GM15510 (cell line): ENCODE measurements around the gene RTN1.

Source experiments
- POLR2A ChIP-seq: IDR thresholded peaks from 3 replicates; pipeline ENCODE4 v1.6.1; 2011; ENCODE audit warnings: borderline replicate concordance; ENCODE audit not compliant: insufficient read length; ENCODE audit errors: extremely low read depth

The RTN1 gene

DNA sequence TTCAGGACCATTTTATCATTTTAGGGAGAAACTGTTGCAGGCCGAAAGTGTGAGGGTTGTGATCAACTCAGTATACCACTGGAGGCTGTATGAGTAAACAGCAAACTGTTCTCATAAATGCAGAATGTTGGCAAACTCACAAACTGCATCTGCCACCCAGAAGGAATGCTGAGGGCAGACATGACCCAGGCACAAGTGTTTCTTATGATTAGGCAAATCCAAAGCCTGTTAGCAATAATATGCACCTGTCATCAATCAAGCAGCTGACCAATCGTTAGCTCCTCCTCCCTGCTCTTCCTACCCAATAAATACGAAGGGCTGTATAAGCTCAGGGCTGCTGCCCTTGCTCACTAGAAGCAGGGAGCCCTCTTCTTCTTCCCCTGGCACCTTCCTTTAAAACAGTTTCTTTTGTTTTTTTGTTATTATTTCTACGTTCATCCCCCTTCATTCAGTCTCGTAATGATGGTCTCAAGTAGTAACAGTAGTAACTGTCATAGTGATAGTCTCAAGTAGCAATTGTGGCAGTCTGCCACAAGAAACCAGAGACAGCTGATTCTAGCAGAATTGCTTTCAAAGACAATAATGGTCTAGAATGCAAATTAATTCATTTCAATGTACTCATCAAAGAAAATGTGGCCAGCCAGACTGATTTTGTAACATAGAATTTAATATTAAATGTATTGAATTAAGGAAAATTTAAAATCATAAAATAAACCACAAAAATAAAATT lies 278.8 kb downstream of the RTN1 start:
- TF ChIP-seq POLR2A, result no peak

DNA sequence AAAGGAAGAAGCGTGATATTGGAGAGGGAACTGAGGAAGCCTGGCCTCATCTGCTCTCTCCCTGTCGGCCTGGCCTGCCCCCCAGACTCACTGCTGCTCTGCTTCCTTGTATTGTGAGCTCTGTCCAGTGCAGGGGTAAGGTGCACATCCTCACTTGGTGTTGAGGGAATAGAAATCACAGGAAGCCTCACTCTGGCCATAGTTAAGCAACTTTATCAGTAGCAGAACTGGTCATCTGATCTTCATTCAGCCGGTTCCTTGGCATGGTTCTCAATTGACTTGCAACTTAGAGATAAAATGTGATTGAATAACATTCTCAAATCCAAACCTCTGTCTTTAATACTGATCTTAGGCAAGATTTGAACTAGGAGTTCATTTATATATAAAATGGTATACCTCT lies 282.5 kb downstream of the RTN1 start:
- TF ChIP-seq POLR2A, result no peak

DNA sequence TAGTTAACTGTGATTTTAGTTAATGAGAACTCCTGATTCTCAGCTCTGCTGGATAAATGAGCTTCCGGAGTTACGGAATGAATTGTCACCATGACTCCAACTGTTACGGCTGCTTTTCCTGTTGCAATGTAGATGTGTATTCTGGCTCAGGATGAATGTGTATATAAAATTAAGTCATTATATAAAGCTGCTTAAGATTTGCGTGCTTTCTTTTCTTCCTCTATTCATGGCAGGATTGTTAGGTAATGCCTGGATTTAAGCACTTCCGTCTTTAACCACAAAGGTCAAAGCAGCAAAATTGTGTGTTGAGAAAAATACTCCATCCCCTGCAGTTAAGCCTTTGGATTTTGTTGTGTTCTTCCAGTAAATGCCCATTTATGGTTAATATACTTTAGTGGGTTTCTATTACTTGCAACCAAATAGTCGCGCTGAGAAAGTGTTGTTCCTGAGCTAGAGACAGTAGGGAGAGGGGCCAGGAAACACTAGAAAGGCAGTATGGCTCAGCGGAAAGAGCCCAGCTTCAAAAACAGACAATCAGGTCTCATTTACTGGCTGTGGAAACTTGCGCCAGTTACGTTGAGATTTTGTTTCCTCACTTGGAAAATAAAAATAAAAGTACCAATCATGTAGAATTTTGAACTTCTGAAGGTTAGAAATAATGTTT lies 284.6 kb downstream of the RTN1 start:
- no peak for TF ChIP-seq POLR2A

DNA sequence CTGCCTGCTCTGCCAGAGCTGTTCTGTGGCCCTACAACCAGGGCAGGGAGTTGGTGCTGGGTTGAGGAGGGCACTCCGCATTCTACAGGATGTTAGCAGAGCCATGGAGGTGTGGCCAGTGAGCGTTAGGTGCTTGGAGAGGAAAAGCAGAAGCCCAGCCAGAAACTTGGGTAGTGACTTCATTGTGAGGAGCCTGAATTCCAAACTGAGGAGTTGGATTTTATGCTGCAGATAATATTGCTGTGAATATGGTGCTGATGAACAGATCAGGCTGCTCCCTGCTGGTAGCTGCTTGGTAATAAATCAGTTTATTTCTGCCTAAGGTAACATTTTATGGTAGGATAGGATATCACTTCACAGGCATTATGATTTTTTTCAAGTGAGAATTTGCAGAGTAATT lies 286.8 kb downstream of the RTN1 start:
- no peak for TF ChIP-seq POLR2A

DNA sequence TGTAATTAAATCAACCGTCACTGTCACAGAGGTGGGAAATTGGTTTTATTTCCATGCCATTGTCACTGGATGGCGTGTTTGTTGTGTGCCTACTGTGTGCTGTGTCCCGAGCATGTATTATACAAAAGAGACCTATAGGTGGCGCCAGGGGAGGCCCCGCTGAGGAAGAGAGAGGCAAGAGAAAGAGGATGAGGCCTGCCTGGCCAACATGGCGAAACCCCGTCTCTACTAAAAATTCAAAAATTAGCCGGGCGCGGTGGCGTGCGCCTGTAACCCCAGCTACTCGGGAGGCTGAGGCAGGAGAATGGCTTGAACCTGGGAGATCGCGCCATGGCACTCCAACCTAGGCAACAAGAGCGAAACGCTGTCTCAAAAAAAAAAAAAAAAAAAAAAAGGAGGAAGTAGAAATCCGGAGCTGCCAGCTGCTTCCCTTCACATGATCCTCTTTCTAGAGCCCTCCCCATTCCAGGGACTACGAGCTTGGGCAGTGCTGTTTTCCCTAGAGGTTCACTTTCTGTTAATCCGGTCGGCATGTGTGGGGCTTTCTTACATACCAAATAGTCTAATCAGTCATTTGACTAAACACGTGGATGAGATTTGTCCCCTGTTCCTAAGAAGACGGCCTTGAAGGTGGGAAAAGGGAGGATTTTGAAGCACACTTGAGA lies 287.6 kb downstream of the RTN1 start:
- no peak for TF ChIP-seq POLR2A

DNA sequence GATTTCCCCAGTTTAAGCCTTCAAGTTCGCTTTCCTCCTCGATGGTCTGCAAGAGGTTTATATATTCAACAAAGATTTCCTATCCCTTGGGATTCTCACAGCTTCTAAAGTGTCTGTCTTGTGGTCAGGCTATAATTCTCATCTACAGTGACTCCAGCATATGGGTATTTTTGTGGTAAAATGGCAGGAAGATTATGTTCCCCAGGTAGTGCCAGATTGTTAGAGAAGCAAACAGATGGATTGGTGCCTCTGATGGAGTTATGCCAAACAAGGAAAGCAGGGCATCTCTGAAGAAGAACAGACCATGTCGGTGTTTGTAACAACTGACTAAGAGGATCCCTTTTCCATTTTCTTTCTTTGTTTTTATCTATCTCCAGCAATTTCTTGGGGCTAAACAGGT lies 288.4 kb downstream of the RTN1 start:
- TF ChIP-seq POLR2A, result no peak

DNA sequence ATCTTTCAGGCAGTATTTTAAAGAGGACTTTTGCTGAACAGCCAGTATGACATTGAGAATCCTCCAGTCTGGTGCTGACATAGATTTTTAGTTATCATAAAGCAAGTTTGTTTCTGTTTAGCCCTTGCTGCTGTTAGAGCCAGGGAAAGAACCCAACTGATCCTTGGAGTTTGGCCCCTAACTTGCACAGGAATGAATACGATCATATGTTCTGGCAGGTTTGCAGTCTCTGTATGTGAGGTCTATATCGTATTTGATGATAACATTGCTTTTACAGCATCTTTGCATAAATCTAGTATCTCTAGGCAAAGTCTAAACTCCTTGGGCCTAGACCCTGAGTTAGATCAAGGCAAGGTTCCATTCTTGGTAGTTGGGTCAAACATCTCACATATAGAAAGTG lies 289.7 kb downstream of the RTN1 start:
- no peak for TF ChIP-seq POLR2A

DNA sequence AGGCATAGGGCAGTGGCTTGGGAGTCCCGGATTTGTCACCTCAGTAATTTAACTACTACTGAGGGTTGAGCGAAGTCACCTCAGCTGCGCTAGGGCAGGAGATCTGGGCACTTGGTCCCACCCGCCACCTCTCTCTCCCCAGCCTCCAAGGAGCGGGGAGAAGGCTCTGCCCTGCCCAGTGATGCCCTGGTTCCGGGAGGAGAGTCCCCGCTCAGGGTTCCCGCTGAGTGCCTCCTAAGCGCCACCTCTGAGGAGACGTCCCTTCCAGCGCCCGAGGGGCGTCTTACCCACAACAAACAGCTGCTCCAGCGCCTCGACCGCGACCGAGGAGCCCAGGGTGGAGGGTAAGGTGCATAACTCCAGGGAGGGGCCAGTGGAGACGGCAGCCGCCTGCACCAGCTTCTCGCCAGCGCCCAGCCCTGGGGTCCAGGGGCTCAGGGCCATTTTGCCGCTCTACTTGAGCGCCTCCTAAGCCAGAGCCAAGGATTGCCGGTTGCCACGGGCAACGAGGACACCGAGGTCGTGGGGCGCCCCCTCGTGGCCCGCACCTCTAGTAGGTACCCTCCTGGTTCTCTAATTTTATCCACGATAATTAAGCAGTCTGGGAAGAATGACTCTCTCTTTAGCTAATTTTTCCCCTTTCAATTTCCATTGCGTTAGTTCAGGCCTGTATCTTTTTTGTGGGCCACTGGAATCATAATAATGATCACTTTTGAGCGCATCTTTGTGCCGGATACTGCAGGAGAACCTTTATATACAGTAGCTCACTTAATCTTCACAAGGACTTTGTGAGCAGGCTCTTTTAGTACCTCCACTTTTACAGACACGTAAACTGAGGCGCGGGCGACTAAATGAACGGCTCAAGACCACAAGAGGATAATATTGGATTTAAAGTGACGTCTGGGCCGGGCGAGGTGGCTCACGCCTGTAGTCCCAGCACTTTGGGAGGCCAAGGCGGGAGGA lies 294.0 kb downstream of the RTN1 start, which contains the start of gene CCDC175:
TSS of gene CCDC175 (minus strand) at position 481 of the 963 bp plus-strand sequence. CDS start at position 444, 37 bp downstream.
- no peak for TF ChIP-seq POLR2A

DNA sequence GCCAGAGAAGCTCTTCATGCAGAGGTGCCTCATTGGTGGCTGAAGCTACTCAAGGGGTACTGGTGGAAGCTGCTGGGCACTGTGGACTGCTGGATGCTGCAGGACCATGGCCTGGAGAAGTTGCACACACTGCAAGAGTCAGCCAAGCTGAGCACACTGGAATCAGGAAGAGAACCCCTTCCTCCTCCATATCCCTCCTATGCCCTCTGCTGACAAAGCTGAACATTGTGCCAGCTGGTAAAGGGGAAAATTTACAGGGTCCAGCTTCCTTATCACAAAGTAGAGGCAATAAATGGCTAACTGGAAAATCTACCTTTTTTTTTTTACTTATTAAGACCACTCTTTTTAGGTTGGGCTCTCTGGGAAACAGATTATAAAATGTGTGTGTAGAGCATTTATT lies 300.5 kb downstream of the RTN1 start:
- TF ChIP-seq POLR2A, result no peak

DNA sequence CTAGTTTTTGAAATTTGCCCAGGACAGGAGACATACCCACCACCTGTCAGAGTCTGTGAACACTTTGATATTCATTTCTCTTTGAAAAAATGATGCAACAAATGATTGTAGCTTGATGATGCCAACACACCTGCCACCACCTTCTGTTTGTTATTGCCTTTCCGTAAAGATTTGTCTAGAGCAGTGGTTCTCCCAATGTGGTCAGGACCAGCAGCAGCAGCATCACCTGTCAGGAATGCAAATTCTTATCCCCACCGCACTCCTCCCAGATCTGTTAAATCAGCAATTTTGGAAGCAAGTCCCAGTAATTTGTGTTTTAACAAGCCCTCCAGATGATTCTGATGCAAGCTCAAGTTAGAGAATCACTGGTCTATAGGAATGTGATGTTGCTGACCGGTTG lies 303.9 kb downstream of the RTN1 start:
- TF ChIP-seq POLR2A, result no peak

DNA sequence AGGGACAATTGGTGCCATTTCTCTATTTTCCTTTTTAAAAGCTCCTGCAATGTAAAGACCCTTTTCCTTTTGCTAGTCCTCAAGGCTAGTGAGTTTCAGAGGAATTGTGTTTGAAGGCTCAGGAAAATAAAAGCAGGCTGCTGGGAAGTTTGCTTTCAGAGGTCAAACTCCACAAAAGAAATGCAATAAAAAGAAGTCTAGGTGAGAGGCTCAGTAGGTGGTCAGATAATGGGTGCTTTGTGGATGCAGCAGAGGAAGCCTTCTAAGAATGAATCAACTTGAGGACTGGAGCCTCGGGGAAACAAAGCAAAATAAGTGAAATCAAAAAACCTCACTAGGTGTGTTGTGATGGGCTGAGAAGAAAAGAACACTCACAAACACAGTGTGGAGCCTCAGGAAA lies 304.3 kb downstream of the RTN1 start:
- TF ChIP-seq POLR2A, result no peak

DNA sequence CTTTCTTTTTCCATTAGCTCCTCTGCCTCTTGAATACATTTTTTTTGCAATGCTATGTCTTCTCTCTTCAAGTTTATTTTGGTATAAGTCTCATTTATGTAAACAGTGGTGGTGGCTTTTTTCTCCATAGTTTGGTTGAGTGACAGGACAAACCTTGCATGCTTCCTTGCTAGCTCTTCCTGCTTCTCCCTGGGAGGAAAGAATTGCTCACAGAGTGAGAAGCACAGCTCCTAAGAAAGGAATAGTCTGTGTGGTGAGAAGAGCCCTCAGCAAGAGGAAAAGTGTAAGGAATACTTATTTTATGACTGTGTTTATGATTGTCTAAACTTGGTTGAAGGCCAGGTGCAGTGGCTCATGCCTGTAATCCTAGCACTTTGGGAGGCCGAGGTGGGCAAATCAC lies 305.5 kb downstream of the RTN1 start:
- no peak for TF ChIP-seq POLR2A

DNA sequence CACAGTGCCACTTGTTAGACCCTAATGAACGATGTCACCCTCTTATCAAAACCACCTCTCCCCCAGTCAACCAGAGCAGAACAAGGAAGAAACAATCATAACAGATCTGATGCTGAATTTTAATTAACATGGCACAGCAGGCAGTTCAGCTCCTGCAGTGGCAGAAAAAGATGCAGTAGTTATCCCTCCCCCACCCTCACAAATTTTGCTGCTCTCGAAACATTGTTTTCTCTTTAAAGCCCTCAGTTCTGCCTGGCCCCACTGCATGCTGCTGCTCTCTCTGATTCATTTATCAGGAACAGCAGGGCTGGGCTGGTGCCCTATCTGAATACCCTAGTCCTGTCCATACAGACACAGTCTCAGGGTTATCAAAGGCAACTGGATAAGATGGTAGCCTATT lies 306.2 kb downstream of the RTN1 start:
- no peak for TF ChIP-seq POLR2A

DNA sequence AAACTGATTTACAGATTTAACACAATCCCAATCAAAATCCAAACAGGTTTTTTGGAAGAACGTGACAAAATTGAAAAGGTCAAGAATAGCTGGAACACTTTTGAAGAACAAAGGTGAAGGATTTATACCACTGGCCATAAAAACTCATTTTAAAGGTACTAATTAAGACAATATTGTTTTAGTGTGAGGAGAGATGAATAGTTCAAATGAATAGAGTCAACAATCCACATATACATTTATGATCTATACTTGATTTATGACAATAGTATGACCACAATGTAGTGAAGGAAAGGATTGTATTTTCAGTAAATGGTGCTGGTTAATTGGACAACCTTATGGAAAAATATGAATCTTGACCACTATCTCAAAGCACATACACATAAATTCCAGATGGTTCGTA lies 323.3 kb downstream of the RTN1 start:
- no peak for TF ChIP-seq POLR2A
